T1000 (cell line): ENCODE measurements around the gene TRIM46.
"Not testable (repeated sequence)": the region's sequence is repeated elsewhere in the genome, so short reads cannot be mapped to it uniquely, and the experiment has no call there.

Source experiments
- DNase-seq: peaks from one replicate; lab custom pipeline; 2025; ENCODE audit warnings: mixed read lengths; lab: John Stamatoyannopoulos, UW

The TRIM46 gene

GRCh38 chr1:155205035-155205434, 31.4 kb downstream of the TRIM46 start:
- no peak for DNase-seq

DNA sequence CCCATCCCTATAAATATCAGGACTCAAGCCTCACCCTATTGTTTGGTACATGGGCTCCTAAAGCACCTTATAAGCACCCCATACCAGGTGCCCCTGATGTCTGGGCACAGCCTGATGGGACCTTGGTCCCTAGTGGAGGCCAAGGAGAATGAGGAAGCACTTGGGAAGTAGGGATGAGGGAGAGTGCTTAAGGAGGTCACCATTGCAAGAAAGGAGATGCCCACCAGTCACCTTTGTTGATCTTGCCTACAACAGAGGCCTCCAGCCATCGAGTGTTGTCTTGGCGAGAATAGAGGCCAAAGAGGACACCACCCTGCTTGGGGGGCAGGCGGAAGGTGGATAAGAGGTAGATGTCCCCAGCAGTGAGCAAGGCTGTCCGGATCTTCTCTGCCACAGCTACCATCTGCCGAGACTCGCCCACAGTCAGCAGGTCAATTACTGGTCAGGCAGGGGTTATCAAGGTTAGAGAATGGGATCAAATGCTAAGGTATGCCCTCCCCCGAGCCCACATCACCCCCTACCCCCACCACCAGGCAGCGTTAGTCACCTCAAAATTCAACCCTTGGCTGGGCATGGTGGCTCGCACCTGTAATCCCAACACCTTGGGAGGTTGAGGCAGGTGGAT, 32.4 kb downstream of the TRIM46 start:
- no peak for DNase-seq

- DNase-seq, result peak; percentile 64
These were observed 33.5 kb downstream of the TRIM46 start for GRCh38 chr1:155206891-155207805.

DNA sequence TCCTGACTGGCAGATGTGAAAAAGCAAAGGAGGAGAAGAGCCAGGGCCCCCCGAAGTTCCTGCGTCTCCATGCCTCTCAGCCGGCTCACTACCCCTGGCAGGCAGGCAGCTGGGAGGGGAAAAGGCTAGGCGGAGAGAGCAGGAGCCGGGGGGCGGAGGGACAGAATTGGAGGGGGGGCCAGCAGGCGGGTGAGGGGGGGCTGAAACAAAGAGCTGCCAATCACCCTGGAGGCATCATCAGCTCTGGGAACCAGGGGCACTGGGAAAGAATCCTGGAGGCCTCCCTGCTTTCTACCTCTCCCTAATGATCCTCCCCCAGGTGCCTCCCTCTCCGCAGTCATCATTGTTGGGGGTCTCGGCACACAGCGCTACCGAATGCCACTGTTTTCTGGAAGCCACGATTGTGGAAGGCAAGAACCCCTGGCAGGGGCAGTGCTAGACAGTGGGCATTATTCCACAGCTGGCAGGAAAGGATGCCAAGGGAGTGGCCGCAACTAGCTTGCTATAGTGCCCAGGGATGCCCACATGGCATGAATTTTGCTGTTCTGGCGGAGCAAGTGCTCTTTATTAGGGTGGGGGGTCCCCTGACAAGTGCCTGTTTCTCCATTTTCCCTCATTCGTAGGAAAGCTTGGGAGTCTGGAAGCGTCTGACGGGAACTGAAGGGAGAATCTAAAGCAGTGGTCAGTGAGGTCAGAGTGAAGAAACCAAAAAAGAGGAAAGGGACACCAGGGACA, 34.3 kb downstream of the TRIM46 start, which contains the start of gene THBS3:
THBS3 (minus strand) TSS at position 92 of the 735 bp plus-strand sequence; CDS start at position 71, 21 bp downstream.
- no peak for DNase-seq

- peak; percentile 81 for DNase-seq
These were observed 35.1 kb downstream of the TRIM46 start, which contains the start of gene MTX1 for GRCh38 chr1:155208541-155209311. Gene MTX1, plus strand, starts transcription at chr1:155208695. Its CDS starts 110 bp downstream, at chr1:155208805.

DNA sequence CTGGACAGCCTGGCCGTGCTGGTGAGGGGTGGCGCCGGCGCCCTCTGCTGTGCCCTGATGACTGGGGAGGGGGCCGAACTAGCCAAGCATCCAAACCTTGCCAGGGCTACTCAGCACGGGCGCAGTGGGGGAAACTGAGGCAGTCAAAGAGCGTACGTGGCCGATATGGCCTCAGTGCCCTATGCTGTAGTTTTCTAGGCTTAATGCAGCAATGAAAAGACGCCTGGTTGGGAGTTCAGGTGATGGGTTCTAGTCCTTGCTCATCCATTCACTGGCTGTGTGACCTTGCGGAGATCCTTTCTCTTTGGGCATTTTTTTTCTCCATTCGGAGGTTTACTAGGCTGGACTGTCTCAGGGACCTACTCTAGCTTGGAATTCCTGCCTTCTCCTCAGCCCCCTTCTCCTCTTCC, 35.7 kb downstream of the TRIM46 start:
- no peak for DNase-seq

- DNase-seq, result no peak
These were observed 36.9 kb downstream of the TRIM46 start for GRCh38 chr1:155210314-155211104.

- not testable (repeated sequence) for DNase-seq
These were observed 37.9 kb downstream of the TRIM46 start for GRCh38 chr1:155211381-155212050.

- not testable (repeated sequence) for DNase-seq
These were observed 38.4 kb downstream of the TRIM46 start for GRCh38 chr1:155212051-155212440.

GRCh38 chr1:155214702-155215101, 41.1 kb downstream of the TRIM46 start:
- DNase-seq, result not testable (repeated sequence)

GRCh38 chr1:155218854-155219591, 45.4 kb downstream of the TRIM46 start:
- DNase-seq, result peak; percentile 21

DNA sequence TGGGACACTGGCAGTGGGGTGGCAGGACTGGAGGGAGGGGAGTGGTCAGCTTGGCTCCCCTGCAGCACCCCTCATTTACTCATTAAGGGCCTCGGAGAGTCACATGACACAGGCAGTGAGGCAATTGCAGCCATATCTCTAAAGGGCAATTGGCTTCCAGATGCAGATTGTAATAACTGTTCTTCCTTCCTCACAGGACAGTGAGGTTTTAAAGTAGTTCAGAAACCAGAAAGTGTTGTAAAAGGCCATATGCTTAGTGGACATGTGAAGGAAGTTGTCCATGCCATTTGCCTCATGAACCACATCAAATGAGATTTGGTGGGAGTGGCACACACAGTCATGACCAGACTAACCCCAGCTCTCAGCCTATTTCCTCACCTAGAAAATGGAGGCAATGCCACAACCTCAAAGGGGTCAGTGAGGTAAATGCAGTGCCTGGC, 46.0 kb downstream of the TRIM46 start:
- DNase-seq, result no peak

GRCh38 chr1:155220211-155220965, 46.7 kb downstream of the TRIM46 start:
- DNase-seq, result not testable (repeated sequence)

GRCh38 chr1:155223047-155223446, 49.4 kb downstream of the TRIM46 start:
- no peak for DNase-seq

DNA sequence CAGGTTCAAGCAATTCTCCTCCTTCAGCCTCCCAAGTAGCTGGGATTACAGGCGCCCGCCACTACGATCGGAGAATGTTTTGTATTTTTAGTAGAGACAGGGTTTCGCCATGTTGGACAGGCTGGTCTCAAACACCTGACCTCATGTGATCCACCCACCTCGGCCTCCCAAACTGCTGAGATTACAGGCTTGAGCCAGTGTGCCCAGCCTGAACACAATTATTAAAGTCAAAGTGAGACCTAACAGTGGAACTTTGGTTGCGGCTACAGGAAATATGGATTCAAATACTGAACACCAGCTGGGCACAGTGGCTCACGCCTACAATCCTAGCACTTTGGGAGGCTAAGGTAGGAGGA, 51.7 kb downstream of the TRIM46 start:
- DNase-seq, result not testable (repeated sequence)

GRCh38 chr1:155226188-155226909, 52.7 kb downstream of the TRIM46 start:
- peak; percentile 1 for DNase-seq

DNA sequence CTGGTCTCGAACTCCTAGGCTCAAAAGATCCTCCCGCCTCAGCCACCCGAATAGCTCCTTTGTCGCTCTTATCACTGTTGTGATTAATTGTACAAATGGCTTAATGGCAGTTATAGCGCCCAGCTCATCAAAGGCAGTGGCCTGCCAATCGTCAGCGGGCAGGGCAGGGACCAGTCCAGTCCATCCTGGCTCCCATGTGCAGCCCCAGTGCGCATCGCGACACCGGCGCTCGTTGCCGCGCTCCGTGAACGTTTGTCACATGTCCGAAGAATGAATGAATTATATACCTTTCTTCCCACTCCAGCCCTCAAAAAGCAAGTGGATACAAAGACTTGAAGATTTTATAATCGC, 53.2 kb downstream of the TRIM46 start:
- DNase-seq, result no peak
